HepG2 (cell line): ENCODE results near the gene C5orf58. TPM values are rescaled to one million over a fixed set of nuclear protein-coding genes. Genes with fewer than 3 reads are reported as not detected.

Experiments used
- ATAC-seq: fragments of 200-7000 bp; cut with Tn5 transposase; 3 replicates; pipeline ENCODE4 v1.9.1; 2020; ENCODE audit warnings: mild to moderate bottlenecking, moderate library complexity
- BruUV-seq: library from RNA; stranded (reverse); fragments of 400-500 nt; replicated peaks from 2 replicates; lab custom pipeline; 2021; lab: Mats Ljungman, UMichigan
- CTCF ChIA-PET: fragments of 300-600 bp; formaldehyde crosslinking; extraction: SDS; loops from one replicate; lab custom pipeline; 2021; ENCODE audit warnings: low total read pairs, inconsistent platforms, low intra/inter-chr PET ratio; lab: Yijun Ruan, JAX
- POLR2A ChIA-PET: fragments of 350-600 bp; sonication (Branson Sonifier 250); formaldehyde crosslinking; loops from one replicate; lab custom pipeline; 2020; ENCODE audit warnings: antibody characterized with exemption, inconsistent platforms; lab: Yijun Ruan, JAX
- DNase-seq: peaks from one replicate; pipeline ENCODE4 v3.0.0-alpha.2; 2015; ENCODE audit warnings: low spot score
- FAIRE-seq: peaks from 3 replicates; lab custom pipeline; 2011; peaks lifted over from hg19 to GRCh38; lab: Jason Lieb, UNC
- H2AFZ ChIP-seq: one replicate; pipeline ENCODE4 v1.6.1; 2011; ENCODE audit warnings: low read length, inconsistent platforms
- H3K27ac ChIP-seq: fragments of 300-600 bp; 3 replicates; pipeline ENCODE4 v1.8.0; 2011; ENCODE audit warnings: mixed run types, mild to moderate bottlenecking, mixed read lengths, low read length, inconsistent platforms; ENCODE audit not compliant: insufficient read depth; ENCODE audit errors: extremely low read length
- H3K27me3 ChIP-seq, 2 experiments: fragments of 200-600 bp in 1 of 2; 2 replicates in 1 of 2; 3 replicates in 1 of 2; pipeline versions ENCODE4 v1.6.0 to v1.8.0; 2011; ENCODE audit warnings: low read length in 2 of 2, mild to moderate bottlenecking in 2 of 2, moderate library complexity in 2 of 2, inconsistent platforms in 1 of 2; ENCODE audit not compliant: insufficient read depth in 2 of 2, control insufficient read depth in 1 of 2
- H3K36me3 ChIP-seq, 2 experiments: fragments of 200-600 bp in 1 of 2; replicated peaks in 1 of 2; 2 replicates in 1 of 2; 3 replicates in 1 of 2; pipeline versions ENCODE4 v1.5.1 to v1.8.0; 2011; ENCODE audit warnings: low read length in 2 of 2, inconsistent platforms in 1 of 2; ENCODE audit not compliant: insufficient read depth in 2 of 2, control insufficient read depth in 1 of 2
- H3K4me1 ChIP-seq: 2 replicates; pipeline ENCODE4 v1.5.1; 2012; ENCODE audit warnings: low read length, inconsistent platforms; ENCODE audit not compliant: insufficient read depth
- H3K4me2 ChIP-seq: 2 replicates; pipeline ENCODE4 v1.6.0; 2011; ENCODE audit warnings: low read depth, low read length, inconsistent platforms
- H3K4me3 ChIP-seq, 3 experiments: fragments of 200-600 bp in 1 of 3; sonication (generic), shearing (Covaris generic) in 1 of 3; replicated peaks in 1 of 3; 2 replicates each; pipeline ENCODE4 v1.5.1; 2011 to 2016; ENCODE audit warnings: low read length in 3 of 3, inconsistent platforms in 2 of 3, low read depth in 2 of 3, mild to moderate bottlenecking in 2 of 3, control low read depth in 1 of 3, mixed read lengths in 1 of 3; ENCODE audit not compliant: insufficient read depth in 1 of 3
- H3K79me2 ChIP-seq: one replicate; pipeline ENCODE4 v1.6.1; 2011; ENCODE audit warnings: low read length, inconsistent platforms; ENCODE audit not compliant: insufficient read depth
- H3K9ac ChIP-seq: 2 replicates; pipeline ENCODE4 v1.6.0; 2011; ENCODE audit warnings: mild to moderate bottlenecking, low read depth, low read length, inconsistent platforms; ENCODE audit not compliant: insufficient read depth
- H3K9me3 ChIP-seq: 2 replicates; pipeline ENCODE4 v1.5.1; 2012; ENCODE audit warnings: mild to moderate bottlenecking, low read length
- H4K20me1 ChIP-seq: 2 replicates; pipeline ENCODE4 v1.6.0; 2011; ENCODE audit warnings: inconsistent platforms, mild to moderate bottlenecking, low read length, moderate library complexity; ENCODE audit not compliant: insufficient read depth
- CREB1 ChIP-seq, 2 experiments: fragments of 450-650 bp in 1 of 2; IDR thresholded peaks; 2 replicates each; pipeline ENCODE4 v1.6.1; 2016 to 2017; ENCODE audit warnings: control low read depth in 1 of 2, mild to moderate bottlenecking in 1 of 2, missing compliant biosample characterization in 1 of 2, missing genetic modification characterization in 1 of 2
- MATR3 ChIP-seq: sonication (generic); formaldehyde crosslinking; IDR thresholded peaks from 2 replicates; pipeline ENCODE4 v1.4.0; 2020; ENCODE audit warnings: missing genetic modification reagents
- MIER2 ChIP-seq: IDR thresholded peaks from 2 replicates; pipeline ENCODE4 v1.6.1; 2016; ENCODE audit warnings: missing biosample characterization, missing genetic modification reagents
- NFKB2 ChIP-seq: sonication (generic); formaldehyde crosslinking; IDR thresholded peaks from 2 replicates; pipeline ENCODE4 v1.4.0; 2020; ENCODE audit warnings: missing genetic modification reagents, borderline replicate concordance
- PRPF4 ChIP-seq: fragments of 200-400 bp; formaldehyde crosslinking; IDR thresholded peaks from 2 replicates; pipeline ENCODE4 v1.6.1; 2016; ENCODE audit warnings: low read length, low read depth; ENCODE audit not compliant: poor library complexity, severe bottlenecking
- SP1 ChIP-seq, 2 experiments: fragments of 450-650 bp in 1 of 2; sonication (generic) in 1 of 2; formaldehyde crosslinking in 1 of 2; IDR thresholded peaks; 2 replicates each; pipeline versions ENCODE4 v1.4.0 to v1.6.1; 2016 to 2020; ENCODE audit warnings: missing genetic modification reagents in 1 of 2
- ZNF256 ChIP-seq: sonication (generic); formaldehyde crosslinking; conservative IDR thresholded peaks from 2 replicates; pipeline ENCODE4 v1.4.0; 2020; ENCODE audit warnings: missing genetic modification reagents
- ZNF326 ChIP-seq: sonication (generic); formaldehyde crosslinking; IDR thresholded peaks from 2 replicates; pipeline ENCODE4 v1.4.0; 2020; ENCODE audit warnings: missing genetic modification reagents, borderline replicate concordance
- ZNF589 ChIP-seq: sonication (generic); formaldehyde crosslinking; conservative IDR thresholded peaks from 2 replicates; pipeline ENCODE4 v1.8.0; 2022; ENCODE audit warnings: mild to moderate bottlenecking, moderate library complexity, missing genetic modification reagents
- WGBS: methylation state at CpG from one replicate; pipeline ENCODE4 v1.1.6; 2017; ENCODE audit warnings: low lambda C conversion rate; 5-methylcytosine and 5-hydroxymethylcytosine counted together
- in situ Hi-C: cut with HindIII; loops from 2 replicates; pipeline ENCODE4 v1.10.0; 2017; ENCODE audit warnings: low pct_unique_long_range_greater_than_20kb; ENCODE audit not compliant: extremely low pct_ligation_motif_present
- intact Hi-C: fragments of 100-400 bp; cut with micrococcal nuclease; formaldehyde crosslinking; loops from one replicate; pipeline ENCODE4 v1.10.0; 2022; ENCODE audit not compliant: unreplicated experiment
- polyA plus RNA-seq, 8 experiments: library from polyadenylated mRNA; depleted of rRNA in 3 of 8; stranded (reverse) in 7 of 8; unstranded in 1 of 8; fragments of >200 nt; fragmentation: Illumina TruSeq in 4 of 8; extraction: Trizol in 4 of 8; gene quantifications; 2 replicates each; pipeline versions ENCODE4 v1.2.1 to v1.2.3, GENCODE V29; 2011 to 2016; ENCODE audit warnings: low read depth in 4 of 8, missing spikeins in 1 of 8, mixed read lengths in 1 of 8; ENCODE audit not compliant: insufficient read depth in 1 of 8
- total RNA-seq, 5 experiments: library from RNA; depleted of rRNA; stranded (reverse); fragments of >200 nt; fragmentation: Illumina TruSeq; extraction: Trizol; gene quantifications; 2 replicates each; pipeline ENCODE4 v1.2.3, GENCODE V29; 2016; ENCODE audit warnings: low read depth in 1 of 5
- TF ChIP-seq, protein P1 (sequence below), 2 experiments: sonication (generic) in 1 of 2; formaldehyde crosslinking in 1 of 2; IDR thresholded peaks; 2 replicates each; pipeline versions ENCODE4 v1.5.1 to v1.6.1; 2011 to 2020; ENCODE audit warnings: borderline replicate concordance in 1 of 2, low read depth in 1 of 2, low read length in 1 of 2, mild to moderate bottlenecking in 1 of 2, missing genetic modification reagents in 1 of 2, moderate library complexity in 1 of 2
- TF ChIP-seq, protein P2 (sequence below): sonication (generic); formaldehyde crosslinking; IDR thresholded peaks from 2 replicates; pipeline ENCODE4 v1.8.1; 2023; ENCODE audit warnings: mild to moderate bottlenecking, missing genetic modification reagents

C5orf58 gene
- total and polyA plus RNA-seq, 2 of the 13 experiments (the other 11 are each of a cell fraction or from before 2014, with no cell fraction given), result not detected

DNA sequence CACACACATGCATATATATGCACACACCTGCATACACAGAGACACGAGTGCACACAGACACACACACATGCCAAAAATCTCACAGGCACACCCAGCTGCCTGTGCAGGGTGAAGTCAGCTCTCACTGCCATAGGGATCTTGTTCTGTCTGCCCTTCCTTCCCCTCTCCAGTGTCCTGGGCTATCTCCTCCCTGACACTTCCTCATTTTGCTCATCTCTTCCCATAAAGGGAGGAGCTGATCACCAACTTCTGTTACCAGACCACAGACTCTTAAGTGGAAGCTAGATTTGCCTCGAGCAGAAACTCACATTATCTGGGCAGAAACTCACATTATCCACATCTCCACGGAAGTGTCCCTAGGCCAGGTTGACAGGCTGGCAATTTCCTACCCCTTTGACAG is 36.1 kb downstream of the C5orf58 start (continued):
- TF ChIP-seq ZNF256 (CRISPR knock-in tag), result no peak
- no peak for TF ChIP-seq PRPF4
- no peak for TF ChIP-seq MIER2 (CRISPR knock-in tag)

GRCh38 chr5:170269579-170269978 is 36.8 kb downstream of the C5orf58 start:
- FAIRE-seq (no peak), ATAC-seq (no peak)
- WGBS, result 13% methylated on average over 7 of the region's 7 CpGs

DNA sequence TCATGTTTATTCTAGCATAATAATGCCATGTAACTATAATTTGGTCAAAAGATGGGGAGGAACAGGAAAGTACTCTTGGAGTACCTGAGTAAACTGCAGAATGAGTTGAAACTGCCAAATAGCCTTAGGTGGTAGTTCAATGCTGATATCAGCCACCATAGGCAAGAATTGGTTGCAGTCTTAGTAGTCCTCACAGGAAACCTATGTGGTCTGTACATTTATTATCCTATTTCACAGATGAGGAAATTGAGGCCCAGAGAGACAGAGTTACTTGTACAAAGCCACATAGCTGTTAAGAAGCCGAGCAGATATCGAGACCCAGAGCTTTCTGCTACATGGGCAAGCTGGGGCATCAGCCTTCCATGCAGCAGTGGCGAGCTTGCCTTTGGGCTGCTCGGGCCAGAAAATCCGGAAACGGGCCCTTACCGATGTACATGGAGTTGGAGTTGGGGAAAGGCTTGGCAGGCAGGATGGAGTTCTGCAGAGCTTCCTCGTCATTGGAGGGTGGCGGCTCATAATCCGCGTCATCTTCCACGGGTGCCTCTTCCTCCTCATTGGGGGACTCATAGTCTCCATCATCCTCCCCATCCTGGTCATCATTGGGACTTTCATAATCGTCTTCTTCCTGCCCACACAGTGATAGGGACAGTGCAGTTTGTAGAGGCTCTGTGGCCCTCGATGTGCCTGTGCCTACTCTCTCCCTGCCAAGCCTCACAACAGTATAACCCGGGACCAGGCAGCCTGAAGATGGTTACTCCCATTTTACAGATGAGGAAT is 37.7 kb downstream of the C5orf58 start:
- in situ Hi-C loops, result no loop called here
- Histone ChIP-seq H3K27me3 (peaks cover 1 to 15% of the 10 kb centered on the region in 2 experiments; a peak in 2 of 5 replicates), H2AFZ (no peak overlapping the region), H3K4me3 (no peak overlapping the region), H4K20me1 (no peaks in the 10 kb centered on the region), H3K79me2 (no peaks in the 10 kb centered on the region), H3K36me3 (no peaks in the 10 kb centered on the region), H3K27ac (no peak overlapping the region), H3K4me2 (no peak overlapping the region), H3K9ac (no peak overlapping the region), H3K4me1 (no peaks in the 10 kb centered on the region), H3K9me3 (no peaks in the 10 kb centered on the region)
- intact Hi-C loops, result no loop called here
- ChIA-PET CTCF (no interaction called here), POLR2A (no interaction called here)
- no TSS peak for BruUV-seq
- 29% methylated on average over 11 of the region's 15 CpGs for WGBS
- no peak for ATAC-seq
- DNase-seq, result no peak
- no peak for FAIRE-seq
- TF ChIP-seq CREB1 (IDR thresholded peaks at IDR 0.05) (no peak), CREB1 (CRISPR knock-in tag; IDR thresholded peaks at IDR 0.05) (no peak), MATR3 (CRISPR knock-in tag) (no peak), ZNF326 (no peak), SP1 (IDR thresholded peaks at IDR 0.05) (no peak), SP1 (CRISPR knock-in tag; IDR thresholded peaks at IDR 0.05) (no peak), ZNF589 (CRISPR knock-in tag) (no peak)
- TF ChIP-seq, protein P1, sequence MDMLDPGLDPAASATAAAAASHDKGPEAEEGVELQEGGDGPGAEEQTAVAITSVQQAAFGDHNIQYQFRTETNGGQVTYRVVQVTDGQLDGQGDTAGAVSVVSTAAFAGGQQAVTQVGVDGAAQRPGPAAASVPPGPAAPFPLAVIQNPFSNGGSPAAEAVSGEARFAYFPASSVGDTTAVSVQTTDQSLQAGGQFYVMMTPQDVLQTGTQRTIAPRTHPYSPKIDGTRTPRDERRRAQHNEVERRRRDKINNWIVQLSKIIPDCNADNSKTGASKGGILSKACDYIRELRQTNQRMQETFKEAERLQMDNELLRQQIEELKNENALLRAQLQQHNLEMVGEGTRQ (IDR thresholded peaks at IDR 0.05; ENCODE audit: low read depth, low read length), result no peak
- TF ChIP-seq, protein P1 (CRISPR knock-in tag; IDR thresholded peaks at IDR 0.05; ENCODE audit: borderline replicate concordance), result no peak
- TF ChIP-seq, protein P2, sequence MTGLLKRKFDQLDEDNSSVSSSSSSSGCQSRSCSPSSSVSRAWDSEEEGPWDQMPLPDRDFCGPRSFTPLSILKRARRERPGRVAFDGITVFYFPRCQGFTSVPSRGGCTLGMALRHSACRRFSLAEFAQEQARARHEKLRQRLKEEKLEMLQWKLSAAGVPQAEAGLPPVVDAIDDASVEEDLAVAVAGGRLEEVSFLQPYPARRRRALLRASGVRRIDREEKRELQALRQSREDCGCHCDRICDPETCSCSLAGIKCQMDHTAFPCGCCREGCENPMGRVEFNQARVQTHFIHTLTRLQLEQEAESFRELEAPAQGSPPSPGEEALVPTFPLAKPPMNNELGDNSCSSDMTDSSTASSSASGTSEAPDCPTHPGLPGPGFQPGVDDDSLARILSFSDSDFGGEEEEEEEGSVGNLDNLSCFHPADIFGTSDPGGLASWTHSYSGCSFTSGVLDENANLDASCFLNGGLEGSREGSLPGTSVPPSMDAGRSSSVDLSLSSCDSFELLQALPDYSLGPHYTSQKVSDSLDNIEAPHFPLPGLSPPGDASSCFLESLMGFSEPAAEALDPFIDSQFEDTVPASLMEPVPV (CRISPR knock-in tag), result no peak

More at GRCh38 chr5:170269579-170269978, 36.8 kb downstream of the C5orf58 start:
- Histone ChIP-seq H4K20me1 (no peaks in the 10 kb centered on the region), H3K27ac (no peak overlapping the region), H3K36me3 (no peaks in the 10 kb centered on the region), H3K4me3 (no peak overlapping the region)
- no peak for DNase-seq
- intact Hi-C loops, result loop anchor here (2.0 to 5.0 kb wide), 2 partner anchors 151 to 353 kb away; no protein-coding TSS in a partner anchor
- TF ChIP-seq NFKB2 (CRISPR knock-in tag), result no peak
- TF ChIP-seq, all 625 proteins: peak for 0
- Histone ChIP-seq H3K79me2 (no peaks in the 10 kb centered on the region), H3K4me2 (no peak overlapping the region), H3K27me3 (peaks cover 1 to 15% of the 10 kb centered on the region in 2 experiments; a peak in 2 of 5 replicates), H3K9me3 (no peaks in the 10 kb centered on the region), H2AFZ (no peak overlapping the region), H3K4me1 (no peaks in the 10 kb centered on the region), H3K9ac (no peak overlapping the region)
- CTCF ChIA-PET, result no interaction called here
- POLR2A ChIA-PET, result no interaction called here
- BruUV-seq, result no TSS peak
- in situ Hi-C loops, result loop anchor here (10.0 kb wide), 1 partner anchor 135 kb away; no protein-coding TSS in a partner anchor
